Measurements from ENCODE around the gene MAP2K5. TPM values are rescaled to one million over a fixed set of nuclear protein-coding genes. Genes with fewer than 3 reads are reported as not detected.

The MAP2K5 gene
- total and polyA plus RNA-seq, 7 donors: 11.3 to 19.4 (median 14.3) TPM

GRCh38 chr15:67805666-67806516 lies 263.4 kb downstream of the MAP2K5 start:
- intact Hi-C loops (cut with DNase I): no loop called here
- WGBS, 2 donors: 82 to 91% methylated on average over 16 of the region's 16 CpGs
- H3K9me3 ChIP-seq: no peaks in the 10 kb centered on the region
- TF ChIP-seq CTCF (IDR thresholded peaks at IDR 0.05) (no peak), POLR2AphosphoS5 (IDR thresholded peaks at IDR 0.05) (no peak), POLR2A (IDR thresholded peaks at IDR 0.05) (no peak), EP300 (IDR thresholded peaks at IDR 0.05) (no peak)
- no peaks in the 10 kb centered on the region for H3K4me1 ChIP-seq
- no peaks in the 10 kb centered on the region for H3K27me3 ChIP-seq
- H3K4me3 ChIP-seq: no peak overlapping the region
- H3K27ac ChIP-seq: no peak overlapping the region
- DNase-seq: peak; percentile 25
- H3K36me3 ChIP-seq: peaks cover 0 to 29% (median 0%) of the 10 kb centered on the region in 4 donors

DNA sequence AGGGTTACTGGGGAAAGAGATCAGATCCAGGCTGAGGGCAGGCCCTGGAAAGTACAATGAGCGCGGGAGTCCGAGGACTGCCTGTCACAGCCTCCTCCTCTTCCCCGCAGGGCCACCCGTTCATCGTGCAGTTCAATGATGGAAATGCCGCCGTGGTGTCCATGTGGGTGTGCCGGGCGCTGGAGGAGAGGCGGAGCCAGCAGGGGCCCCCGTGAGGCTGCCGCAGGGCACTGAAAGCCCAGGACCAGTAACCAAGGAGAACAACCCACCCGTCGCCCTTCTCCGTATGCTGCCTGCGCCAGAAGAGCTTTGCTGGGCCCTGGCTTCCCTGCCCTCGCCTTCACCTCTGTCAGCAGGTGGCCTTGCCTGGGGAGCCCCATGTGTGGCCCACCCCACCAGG lies 264.0 kb downstream of the MAP2K5 start:
- no peak overlapping the region for H3K27ac ChIP-seq
- DNase-seq: peak; percentile 55
- peaks cover 0 to 29% (median 0%) of the 10 kb centered on the region in 4 donors for H3K36me3 ChIP-seq
- no peaks in the 10 kb centered on the region for H3K9me3 ChIP-seq
- TF ChIP-seq CTCF (IDR thresholded peaks at IDR 0.05) (no peak), EP300 (IDR thresholded peaks at IDR 0.05) (no peak), POLR2AphosphoS5 (IDR thresholded peaks at IDR 0.05) (no peak), POLR2A (IDR thresholded peaks at IDR 0.05) (no peak)
- no peaks in the 10 kb centered on the region for H3K4me1 ChIP-seq
- 96 to 97% methylated on average over 18 of the region's 18 CpGs for WGBS, 2 donors
- no peak overlapping the region for H3K4me3 ChIP-seq
- H3K27me3 ChIP-seq: no peaks in the 10 kb centered on the region
- intact Hi-C loops (cut with DNase I): no loop called here

DNA sequence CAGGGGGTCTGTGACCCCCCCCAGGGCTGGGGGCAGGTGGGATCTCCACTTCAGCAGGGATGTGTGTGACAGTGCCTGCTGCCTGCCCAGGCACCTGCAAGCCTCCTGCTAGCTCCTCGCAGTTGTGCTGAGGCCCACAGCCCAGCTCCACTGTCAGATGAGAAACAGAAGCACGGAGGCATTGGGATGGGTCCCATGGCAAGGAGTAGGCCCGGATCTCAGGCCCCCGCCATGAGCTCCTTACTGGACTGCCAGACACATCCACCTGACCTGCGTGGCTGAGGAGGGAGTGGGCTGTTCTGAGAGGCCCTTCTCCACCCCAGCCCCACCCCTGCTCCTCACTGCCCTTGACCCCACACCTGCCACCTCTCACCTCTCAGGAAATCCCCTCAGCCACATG lies 264.6 kb downstream of the MAP2K5 start:
- no peak overlapping the region for H3K27ac ChIP-seq
- TF ChIP-seq CTCF (IDR thresholded peaks at IDR 0.05): no peak
- peaks cover 0 to 29% (median 0%) of the 10 kb centered on the region in 4 donors for H3K36me3 ChIP-seq
- H3K27me3 ChIP-seq: no peaks in the 10 kb centered on the region
- H3K4me3 ChIP-seq: no peak overlapping the region
- intact Hi-C loops (cut with DNase I): no loop called here
- H3K4me1 ChIP-seq: no peaks in the 10 kb centered on the region
- peak; percentile 62 for DNase-seq
- H3K9me3 ChIP-seq: no peaks in the 10 kb centered on the region
- WGBS, 2 donors: 90 to 94% methylated on average over 5 of the region's 5 CpGs

GRCh38 chr15:67807836-67808235 lies 265.3 kb downstream of the MAP2K5 start:
- Histone ChIP-seq H3K4me1 (no peaks in the 10 kb centered on the region), H3K9me3 (no peaks in the 10 kb centered on the region), H3K4me3 (no peak overlapping the region), H3K36me3 (peaks cover 0 to 29% (median 0%) of the 10 kb centered on the region in 4 donors), H3K27me3 (no peaks in the 10 kb centered on the region), H3K27ac (no peak overlapping the region)
- 96 to 97% methylated on average over 7 of the region's 7 CpGs for WGBS, 2 donors
- DNase-seq: peak; percentile 21
- intact Hi-C loops (cut with DNase I): no loop called here
- TF ChIP-seq CTCF (IDR thresholded peaks at IDR 0.05): no peak
- no peak for TF ChIP-seq POLR2A (IDR thresholded peaks at IDR 0.05)
- TF ChIP-seq POLR2AphosphoS5 (IDR thresholded peaks at IDR 0.05): no peak
- no peak for TF ChIP-seq EP300 (IDR thresholded peaks at IDR 0.05)
